DND-41 (cell line): ENCODE measurements around the gene KRT13.

ENCODE experiments used
- CTCF ChIP-seq: IDR thresholded peaks from 2 replicates; pipeline ENCODE4 v1.5.1; 2012; ENCODE audit warnings: borderline replicate concordance, low read length, moderate library complexity, mild to moderate bottlenecking; ENCODE audit not compliant: poor library complexity, severe bottlenecking; ENCODE audit errors: extremely low read depth
- EZH2 ChIP-seq: IDR thresholded peaks from 3 replicates; pipeline ENCODE4 v1.6.1; 2012; ENCODE audit warnings: borderline replicate concordance, low read depth, mild to moderate bottlenecking, moderate library complexity, low read length, inconsistent platforms; ENCODE audit not compliant: severe bottlenecking

- TF ChIP-seq CTCF (no peak), EZH2 (no peak)
Measured at GRCh38 chr17:41549596-41550039, 44.2 kb upstream of the KRT13 start.
